HS-27A (cell line): ENCODE results near the gene TUBGCP2.

Experiments used
- DNase-seq: peaks from one replicate; pipeline ENCODE4 v3.0.0-alpha.2; 2012; ENCODE audit warnings: low read depth, missing footprints

TUBGCP2 gene

DNA sequence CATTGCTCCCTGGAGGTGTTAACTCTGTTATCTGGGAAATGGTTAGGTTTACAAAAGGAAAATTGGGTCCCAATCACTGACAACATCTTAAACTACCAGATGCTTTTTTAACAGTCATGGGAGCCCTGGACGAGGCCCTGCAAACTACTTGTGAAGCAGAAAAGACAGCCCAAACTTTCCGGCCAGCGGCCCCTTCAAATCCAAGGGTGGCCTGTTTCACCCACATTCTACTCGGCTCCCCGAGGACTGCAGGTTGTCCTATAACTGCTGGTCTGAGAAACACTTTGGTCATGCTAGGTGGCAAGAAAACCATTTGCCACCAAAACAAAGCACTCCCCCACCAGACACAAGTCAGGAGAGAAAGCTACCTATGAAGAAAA lies 2.6 kb downstream of the TUBGCP2 start:
- DNase-seq = no peak

DNA sequence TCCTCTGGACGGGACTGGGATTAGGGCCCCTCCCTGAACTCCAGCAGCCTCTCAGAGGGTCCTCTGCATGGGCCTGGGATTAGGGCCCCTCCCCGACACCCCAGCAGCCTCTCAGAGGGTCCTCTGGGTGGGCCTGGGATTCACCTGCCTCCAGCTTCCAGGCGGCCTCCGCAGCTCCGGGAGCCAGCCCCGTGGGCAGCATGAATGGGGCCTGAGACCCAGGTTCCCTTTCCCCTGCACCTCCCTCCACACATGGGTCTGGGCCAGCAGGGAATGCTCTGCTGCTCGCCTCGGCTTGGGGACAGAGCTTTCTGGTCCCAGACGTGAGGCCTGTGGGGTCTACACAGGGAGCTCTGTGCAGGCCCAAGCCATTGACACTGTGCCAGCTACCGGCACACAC lies 5.5 kb downstream of the TUBGCP2 start:
- no peak for DNase-seq

- no peak for DNase-seq
These were observed 6.4 kb downstream of the TUBGCP2 start for GRCh38 chr10:133302230-133302629.

DNA sequence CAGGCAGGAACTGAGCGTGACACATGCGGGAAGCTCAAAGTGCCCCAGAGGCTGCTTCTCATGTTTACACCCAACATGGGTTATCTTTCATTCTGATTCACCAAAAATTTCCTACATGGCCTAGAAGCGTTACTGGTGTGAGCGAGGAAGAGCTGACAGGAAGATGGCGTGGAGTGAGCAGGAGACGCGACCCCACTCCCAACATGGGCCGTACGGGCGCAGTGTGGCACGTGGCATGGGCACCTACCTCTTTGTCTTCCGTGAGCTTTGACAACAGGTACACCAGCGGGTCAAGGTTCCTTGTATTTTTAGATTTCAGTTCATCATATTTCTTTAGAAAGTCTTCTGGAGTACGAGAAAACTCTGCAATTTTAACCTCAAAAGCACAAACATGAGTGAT lies 8.9 kb downstream of the TUBGCP2 start:
- no peak for DNase-seq

GRCh38 chr10:133299224-133299623 lies 9.4 kb downstream of the TUBGCP2 start:
- DNase-seq = no peak

- no peak for DNase-seq
These were observed 10.2 kb downstream of the TUBGCP2 start for GRCh38 chr10:133298466-133298865.

DNA sequence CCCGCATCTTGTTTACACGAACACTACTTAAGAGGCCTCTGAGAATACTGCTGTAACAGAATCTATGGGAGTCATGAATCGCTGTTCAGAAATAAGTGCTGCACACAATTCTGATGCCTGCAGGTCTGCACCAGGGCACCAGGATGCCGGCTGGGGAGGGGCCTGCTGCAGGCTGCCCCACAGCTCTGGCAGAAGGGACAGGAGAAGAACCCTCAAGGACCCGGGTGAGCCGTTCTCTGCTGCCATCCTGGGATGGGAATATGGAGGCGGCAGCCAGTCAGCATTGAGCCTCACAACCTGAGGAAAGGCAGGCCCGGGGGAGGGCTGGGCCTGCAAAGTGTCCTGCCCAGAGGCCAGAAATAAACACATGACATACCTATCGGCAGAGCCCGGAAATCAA lies 11.2 kb downstream of the TUBGCP2 start:
- DNase-seq = no peak

GRCh38 chr10:133295426-133296320 lies 13.0 kb downstream of the TUBGCP2 start:
- DNase-seq = no peak

DNA sequence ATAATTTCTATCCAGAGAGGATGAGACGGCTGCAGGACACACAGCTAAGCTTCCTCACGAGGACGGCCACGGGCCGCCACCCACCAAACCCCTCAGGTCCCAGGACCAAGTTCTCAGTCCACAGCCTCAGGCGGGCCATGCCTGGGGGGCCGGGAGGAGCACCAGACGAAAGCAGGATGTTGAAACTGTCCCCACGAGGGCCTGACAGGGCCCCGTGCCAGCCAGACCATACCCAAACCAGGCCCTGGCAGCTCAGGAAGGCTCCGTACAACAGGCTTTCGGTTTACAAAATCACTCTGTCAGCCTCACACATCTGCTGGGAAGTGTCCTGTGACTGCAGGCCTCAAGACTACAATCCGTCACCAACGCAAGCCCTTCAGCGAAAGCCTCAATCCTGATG lies 14.5 kb downstream of the TUBGCP2 start:
- no peak for DNase-seq

GRCh38 chr10:133293810-133294119 lies 14.9 kb downstream of the TUBGCP2 start:
- DNase-seq = no peak

DNA sequence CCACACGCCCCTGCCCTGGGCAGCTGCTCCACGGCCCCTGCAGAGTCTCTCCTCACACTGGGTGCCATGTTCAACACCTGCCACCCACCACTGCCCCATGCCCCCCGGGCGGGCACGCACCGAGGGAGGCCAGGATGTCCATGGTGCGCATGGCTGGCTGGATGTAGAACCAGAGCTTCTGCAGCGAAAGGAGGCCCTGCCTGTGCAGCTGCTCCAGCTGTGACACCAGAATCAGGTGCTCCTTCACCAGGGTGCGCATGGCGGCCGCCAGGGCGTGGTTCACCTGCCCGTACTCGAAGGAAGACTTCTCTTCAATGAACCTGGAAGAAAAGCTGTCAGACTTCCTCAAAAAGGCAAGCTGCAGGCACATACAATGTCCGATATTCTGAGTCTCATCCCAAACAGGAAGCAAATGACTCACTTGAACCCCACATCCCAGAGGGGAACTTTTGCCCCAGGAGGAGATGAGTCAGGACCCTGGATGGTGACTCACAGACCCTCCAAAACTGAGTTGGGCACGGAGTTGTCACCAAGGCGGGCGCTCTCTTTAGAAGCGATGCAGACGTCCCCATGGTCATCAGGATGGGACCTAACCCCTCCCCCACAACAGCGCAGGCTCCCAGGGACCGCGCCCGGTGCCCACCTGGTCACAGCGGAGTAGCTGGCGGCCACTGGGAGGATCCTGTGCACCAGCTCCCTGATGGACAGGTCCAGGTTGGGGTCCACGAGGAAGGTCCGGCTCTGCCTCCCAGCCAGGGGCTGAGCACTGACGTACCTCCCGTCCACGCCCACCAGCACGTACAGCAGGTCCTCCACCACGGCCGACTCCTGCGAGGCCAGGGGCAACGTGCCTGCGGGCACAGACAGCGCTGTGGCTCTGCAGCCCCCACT lies 15.5 kb downstream of the TUBGCP2 start:
- no peak for DNase-seq

GRCh38 chr10:133289761-133290160 lies 18.9 kb downstream of the TUBGCP2 start:
- no peak for DNase-seq

- DNase-seq = no peak
These were observed 20.7 kb downstream of the TUBGCP2 start for GRCh38 chr10:133287832-133288500.

GRCh38 chr10:133286366-133286765 lies 22.3 kb downstream of the TUBGCP2 start:
- DNase-seq = no peak

- no peak for DNase-seq
These were observed 23.5 kb downstream of the TUBGCP2 start for GRCh38 chr10:133285217-133285616.

- DNase-seq = no peak
These were observed 24.7 kb downstream of the TUBGCP2 start for GRCh38 chr10:133283931-133284330.

DNA sequence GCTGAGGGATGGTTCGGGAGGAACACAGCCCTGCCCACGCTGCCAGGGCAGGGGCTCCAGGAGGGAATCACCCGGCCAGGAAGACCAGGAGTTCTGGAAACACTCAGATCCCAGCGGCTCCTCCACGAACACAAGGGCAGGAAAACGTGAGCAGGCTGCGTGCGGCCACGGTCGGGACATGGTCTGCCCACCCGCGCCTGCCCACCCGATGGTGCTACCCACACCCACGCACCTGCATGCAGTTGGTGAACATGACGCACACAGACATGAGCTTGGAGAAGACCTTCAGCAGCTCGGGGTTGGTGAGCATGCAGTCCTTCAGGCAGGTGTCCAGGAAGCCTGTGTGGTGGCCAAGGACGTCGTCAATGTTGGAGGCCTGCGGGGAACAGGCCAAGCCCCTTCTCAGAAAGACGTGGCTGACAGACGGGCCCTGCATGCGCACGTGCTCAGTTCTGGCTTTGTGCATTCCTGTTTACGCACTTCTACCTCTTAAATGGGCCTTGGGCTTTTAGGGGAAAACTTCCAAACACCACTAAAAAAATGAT lies 25.8 kb downstream of the TUBGCP2 start:
- DNase-seq = no peak

DNA sequence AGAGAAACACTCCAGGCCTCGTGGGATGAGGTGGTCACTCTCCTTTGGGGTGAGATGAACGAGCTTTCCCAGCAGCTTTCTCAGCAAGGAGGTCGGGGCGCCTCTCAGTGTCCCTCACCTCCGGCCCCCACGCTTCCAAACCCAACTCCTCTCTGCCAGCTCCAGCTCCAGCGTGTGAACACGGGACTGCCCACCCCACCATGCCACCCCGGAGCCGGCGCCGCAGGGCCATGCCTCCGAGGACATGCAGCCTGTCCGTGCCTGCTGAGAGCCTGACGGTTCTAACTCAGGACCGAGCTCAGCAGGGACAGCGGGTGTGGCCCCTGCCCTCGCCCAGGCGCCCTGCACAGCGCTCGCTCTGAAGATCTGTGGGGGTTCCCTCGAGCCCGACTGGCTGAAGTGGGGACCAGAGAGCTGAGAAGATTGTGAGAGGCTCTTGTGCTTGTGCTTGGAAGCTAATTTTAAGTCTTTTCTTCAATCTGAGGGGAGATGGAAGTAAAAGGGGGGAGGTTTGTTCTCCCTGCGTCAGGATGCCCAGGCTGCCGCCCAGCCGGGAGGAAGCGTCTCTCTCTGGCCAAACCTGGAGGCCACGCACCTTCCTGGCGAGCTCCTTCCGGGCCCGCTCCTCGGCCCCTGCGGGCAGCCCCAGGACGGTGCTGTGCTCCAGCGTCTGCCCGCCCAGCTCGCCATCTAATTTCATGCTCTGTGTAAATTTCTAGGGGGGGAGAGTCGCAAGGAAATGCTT lies 26.9 kb downstream of the TUBGCP2 start:
- no peak for DNase-seq

GRCh38 chr10:133281084-133281483 lies 27.6 kb downstream of the TUBGCP2 start:
- DNase-seq = no peak

- no peak for DNase-seq
These were observed 28.1 kb downstream of the TUBGCP2 start for GRCh38 chr10:133280391-133281059.
